SK-N-SH (cell line): ENCODE results near the gene DENND5B.

Experiments
- CHD2 ChIP-seq: fragments of 150-350 bp; IDR thresholded peaks from 2 replicates; pipeline ENCODE4 v1.6.1; 2018; ENCODE audit warnings: low read length; ENCODE audit not compliant: partially characterized antibody
- CTCF ChIP-seq: fragments of 200-600 bp; sonication (generic); IDR thresholded peaks from 2 replicates; pipeline ENCODE4 v1.6.1; 2017; ENCODE audit warnings: antibody characterized with exemption, mild to moderate bottlenecking, moderate library complexity
- EP300 ChIP-seq, 2 experiments: IDR thresholded peaks; 2 replicates each; pipeline versions ENCODE4 v1.4.0 to v1.6.1; 2012; ENCODE audit warnings: borderline replicate concordance in 1 of 2, low read depth in 1 of 2, low read length in 1 of 2
- GABPA ChIP-seq: IDR thresholded peaks from 2 replicates; pipeline ENCODE4 v1.4.0; 2012; ENCODE audit warnings: low read depth, mild to moderate bottlenecking
- POLR2AphosphoS5 ChIP-seq: IDR thresholded peaks from 2 replicates; pipeline ENCODE4 v1.6.1; 2012; ENCODE audit warnings: low read depth, low read length
- RAD21 ChIP-seq: IDR thresholded peaks from 2 replicates; pipeline ENCODE4 v1.6.1; 2012; ENCODE audit warnings: mild to moderate bottlenecking, low read length
- ZBTB33 ChIP-seq: IDR thresholded peaks from 2 replicates; pipeline ENCODE4 v1.4.0; 2012; ENCODE audit warnings: low read depth, borderline replicate concordance

GRCh38 chr12:31466768-31467167, 124.2 kb downstream of the DENND5B start:
- TF ChIP-seq CHD2: no peak
- no peak for TF ChIP-seq GABPA
- TF ChIP-seq POLR2AphosphoS5: no peak
- TF ChIP-seq RAD21: no peak
- no peak for TF ChIP-seq EP300 (IDR thresholded peaks at IDR 0.05; ENCODE audit: borderline replicate concordance in 1 of 2, low read depth in 1 of 2, low read length in 1 of 2)
- TF ChIP-seq CTCF: no peak
- TF ChIP-seq ZBTB33: no peak
